Parathyroid adenoma (tissue), 2 donors: ENCODE results near the gene KCNJ15.

Source experiments
- H2AFZ ChIP-seq: fragments of 300-600 bp; sonication (generic); one replicate; pipeline ENCODE4 v1.7.0; 2017; ENCODE audit warnings: antibody characterized with exemption, mild to moderate bottlenecking
- H3K27ac ChIP-seq: fragments of 300-600 bp; sonication (generic); one replicate; pipeline ENCODE4 v1.7.0; 2017
- H3K27me3 ChIP-seq: fragments of 300-600 bp; sonication (generic); one replicate; pipeline ENCODE4 v1.7.0; 2017; ENCODE audit warnings: low read length; ENCODE audit not compliant: control insufficient read depth, insufficient read depth
- H3K36me3 ChIP-seq: fragments of 300-600 bp; sonication (generic); one replicate; pipeline ENCODE4 v1.7.0; 2017; ENCODE audit warnings: low read length; ENCODE audit not compliant: control insufficient read depth, insufficient read depth
- H3K4me1 ChIP-seq: fragments of 300-600 bp; sonication (generic); one replicate; pipeline ENCODE4 v1.7.0; 2017; ENCODE audit warnings: control low read depth
- H3K4me2 ChIP-seq: fragments of 300-600 bp; sonication (generic); one replicate; pipeline ENCODE4 v1.7.0; 2017; ENCODE audit warnings: low read length
- H3K4me3 ChIP-seq: fragments of 300-600 bp; sonication (generic); one replicate; pipeline ENCODE4 v1.7.0; 2017; ENCODE audit warnings: low read depth, low read length
- H3K79me2 ChIP-seq: fragments of 300-600 bp; sonication (generic); one replicate; pipeline ENCODE4 v1.7.0; 2017; ENCODE audit warnings: control low read depth
- H3K9ac ChIP-seq: fragments of 300-600 bp; sonication (generic); one replicate; pipeline ENCODE4 v1.7.0; 2017; ENCODE audit warnings: mild to moderate bottlenecking
- H3K9me3 ChIP-seq: fragments of 300-600 bp; sonication (generic); one replicate; pipeline ENCODE4 v1.7.0; 2017; ENCODE audit warnings: low read length; ENCODE audit not compliant: control insufficient read depth
- TF ChIP-seq, protein P1 (sequence below): fragments of 300-600 bp; sonication (generic); IDR thresholded peaks from one replicate; pipeline ENCODE4 v1.7.0; 2017; ENCODE audit warnings: antibody characterized with exemption, mild to moderate bottlenecking
- donor health status: primary hyperparathyroidism.

KCNJ15 gene

DNA sequence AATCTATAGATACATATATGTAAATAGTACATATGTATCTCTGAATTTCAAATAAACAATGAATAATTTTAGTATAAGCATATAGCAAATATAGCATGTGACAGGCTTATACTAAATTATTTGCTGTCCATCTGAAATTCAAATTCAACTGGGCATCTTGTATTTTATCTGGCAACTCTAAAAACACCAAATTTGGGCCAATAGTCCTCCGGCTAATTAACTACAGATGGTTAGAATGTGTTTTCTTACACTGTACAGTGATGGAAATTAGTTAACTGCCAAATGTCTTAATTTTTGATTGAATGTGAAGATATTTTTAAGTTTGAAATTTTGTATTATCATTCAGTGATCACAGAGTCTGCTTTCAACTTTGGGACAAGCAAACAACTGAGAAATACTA is 30.7 kb downstream of the KCNJ15 start:
- Histone ChIP-seq H3K4me2 (no peak overlapping the region), H3K9me3 (no peaks in the 10 kb centered on the region), H3K4me3 (no peak overlapping the region), H3K79me2 (no peaks in the 10 kb centered on the region), H2AFZ (no peak overlapping the region), H3K27ac (no peak overlapping the region), H3K36me3 (no peaks in the 10 kb centered on the region), H3K9ac (no peak overlapping the region), H3K4me1 (no peaks in the 10 kb centered on the region), H3K27me3 (no peaks in the 10 kb centered on the region)
- TF ChIP-seq, protein P1, sequence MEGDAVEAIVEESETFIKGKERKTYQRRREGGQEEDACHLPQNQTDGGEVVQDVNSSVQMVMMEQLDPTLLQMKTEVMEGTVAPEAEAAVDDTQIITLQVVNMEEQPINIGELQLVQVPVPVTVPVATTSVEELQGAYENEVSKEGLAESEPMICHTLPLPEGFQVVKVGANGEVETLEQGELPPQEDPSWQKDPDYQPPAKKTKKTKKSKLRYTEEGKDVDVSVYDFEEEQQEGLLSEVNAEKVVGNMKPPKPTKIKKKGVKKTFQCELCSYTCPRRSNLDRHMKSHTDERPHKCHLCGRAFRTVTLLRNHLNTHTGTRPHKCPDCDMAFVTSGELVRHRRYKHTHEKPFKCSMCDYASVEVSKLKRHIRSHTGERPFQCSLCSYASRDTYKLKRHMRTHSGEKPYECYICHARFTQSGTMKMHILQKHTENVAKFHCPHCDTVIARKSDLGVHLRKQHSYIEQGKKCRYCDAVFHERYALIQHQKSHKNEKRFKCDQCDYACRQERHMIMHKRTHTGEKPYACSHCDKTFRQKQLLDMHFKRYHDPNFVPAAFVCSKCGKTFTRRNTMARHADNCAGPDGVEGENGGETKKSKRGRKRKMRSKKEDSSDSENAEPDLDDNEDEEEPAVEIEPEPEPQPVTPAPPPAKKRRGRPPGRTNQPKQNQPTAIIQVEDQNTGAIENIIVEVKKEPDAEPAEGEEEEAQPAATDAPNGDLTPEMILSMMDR, result no peak

DNA sequence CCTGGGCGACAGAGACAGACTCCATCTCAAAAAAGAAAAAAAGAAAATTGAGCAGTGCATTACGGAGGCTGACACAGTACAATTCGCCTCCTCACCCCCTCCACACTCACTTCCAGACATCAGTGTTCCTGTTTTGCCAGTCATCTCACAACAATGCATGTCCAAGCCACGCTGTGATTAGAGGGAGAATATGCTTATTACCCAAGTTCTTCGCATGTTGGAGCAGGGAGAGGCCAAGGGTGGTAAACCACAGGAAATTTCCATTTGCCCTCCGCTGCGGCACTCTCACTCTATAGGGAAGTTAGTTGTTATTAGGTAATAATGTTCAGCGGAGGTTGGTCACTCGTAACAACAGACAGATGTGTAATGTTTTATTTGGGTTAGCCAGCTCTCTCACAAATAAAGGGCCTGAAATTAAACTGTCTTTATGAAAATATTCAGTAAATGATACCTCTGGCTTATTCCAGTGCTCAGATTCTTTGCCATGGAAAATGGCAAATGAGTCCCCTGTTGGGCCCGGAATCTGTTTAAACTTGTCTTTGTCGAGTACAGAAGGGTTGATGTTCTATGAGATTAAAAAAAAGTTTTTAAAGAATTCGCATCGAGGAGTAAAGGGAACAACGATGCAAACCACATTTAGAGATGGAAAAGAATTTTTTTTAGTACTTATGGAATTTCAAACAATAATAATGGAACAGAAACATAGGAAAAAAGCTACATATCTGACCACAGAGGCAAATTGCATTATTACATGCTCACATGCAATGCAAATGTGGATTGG is 33.1 kb downstream of the KCNJ15 start:
- Histone ChIP-seq H3K79me2 (no peaks in the 10 kb centered on the region), H3K27ac (no peak overlapping the region), H3K4me1 (no peaks in the 10 kb centered on the region), H3K9me3 (no peaks in the 10 kb centered on the region), H3K4me3 (no peak overlapping the region), H3K9ac (no peak overlapping the region), H3K27me3 (no peaks in the 10 kb centered on the region), H2AFZ (no peak overlapping the region), H3K4me2 (no peak overlapping the region), H3K36me3 (no peaks in the 10 kb centered on the region)
- TF ChIP-seq, protein P1, result no peak

DNA sequence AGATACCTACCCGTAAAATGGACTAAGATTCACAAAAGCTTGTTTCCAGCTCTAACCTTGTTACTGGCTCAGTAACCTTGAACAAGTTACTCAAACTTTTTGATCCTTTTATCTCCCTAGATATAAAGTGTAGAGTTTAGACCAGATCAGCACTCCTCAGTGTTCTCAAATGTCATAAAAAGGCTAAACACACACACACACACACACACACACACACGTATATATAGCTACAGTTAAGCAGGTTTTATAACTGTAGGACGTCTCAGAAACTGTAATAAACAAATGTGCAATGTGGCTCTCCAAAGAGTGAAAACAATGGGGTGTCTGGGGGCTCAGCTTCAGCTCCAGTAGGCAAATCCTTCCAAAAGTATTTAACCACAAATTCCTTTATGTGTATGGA is 34.0 kb downstream of the KCNJ15 start:
- H3K9ac ChIP-seq, result no peak overlapping the region
- H3K27ac ChIP-seq, result no peak overlapping the region
- H3K4me1 ChIP-seq, result no peaks in the 10 kb centered on the region
- H3K79me2 ChIP-seq, result no peaks in the 10 kb centered on the region
- H3K27me3 ChIP-seq, result no peaks in the 10 kb centered on the region
- no peak overlapping the region for H2AFZ ChIP-seq
- no peak overlapping the region for H3K4me3 ChIP-seq
- H3K4me2 ChIP-seq, result no peak overlapping the region
- H3K36me3 ChIP-seq, result no peaks in the 10 kb centered on the region
- TF ChIP-seq, protein P1, result no peak
- H3K9me3 ChIP-seq, result no peaks in the 10 kb centered on the region

DNA sequence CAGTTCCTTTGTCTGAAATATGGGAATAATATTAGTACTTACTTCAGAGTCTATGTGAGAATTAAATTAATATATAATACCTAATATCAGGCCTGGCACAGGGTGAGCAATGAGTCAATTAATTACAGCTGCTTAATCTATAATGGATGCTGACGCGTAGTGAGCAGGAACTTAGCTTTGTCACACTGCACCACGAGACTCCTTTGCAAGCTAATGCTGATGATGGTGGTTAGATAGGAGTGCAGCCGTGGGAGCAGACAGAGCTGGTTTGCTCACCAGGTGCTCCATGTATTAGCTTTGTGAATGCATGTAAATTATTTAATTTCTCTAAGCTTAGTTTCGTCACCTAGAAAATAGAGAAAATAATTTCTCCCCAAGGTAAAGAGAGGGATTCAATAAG is 35.1 kb downstream of the KCNJ15 start:
- Histone ChIP-seq H3K9me3 (no peaks in the 10 kb centered on the region), H3K4me1 (no peaks in the 10 kb centered on the region), H3K27me3 (no peaks in the 10 kb centered on the region), H2AFZ (no peak overlapping the region), H3K9ac (no peak overlapping the region), H3K27ac (no peak overlapping the region), H3K4me3 (no peak overlapping the region), H3K36me3 (no peaks in the 10 kb centered on the region), H3K4me2 (no peak overlapping the region), H3K79me2 (no peaks in the 10 kb centered on the region)
- TF ChIP-seq, protein P1, result no peak

DNA sequence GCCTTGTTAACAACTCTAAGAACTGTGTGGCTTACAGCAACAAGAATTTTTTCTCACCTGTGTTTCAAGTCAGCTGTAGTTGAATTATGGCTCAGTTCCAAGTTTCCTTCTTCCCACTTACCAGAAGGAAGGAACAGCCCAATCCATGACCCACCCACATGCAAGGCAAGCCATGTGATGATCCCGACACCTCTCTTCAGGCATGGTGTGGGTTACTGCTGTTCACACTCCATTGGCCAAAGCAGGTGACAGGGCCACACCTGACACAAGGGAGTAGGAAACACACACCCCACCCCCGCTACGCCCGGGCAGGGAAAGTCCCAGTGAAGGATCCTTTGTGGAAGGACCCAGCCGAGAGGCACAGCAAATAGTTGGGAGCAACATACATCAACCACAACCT is 36.3 kb downstream of the KCNJ15 start:
- H3K79me2 ChIP-seq, result no peaks in the 10 kb centered on the region
- no peaks in the 10 kb centered on the region for H3K9me3 ChIP-seq
- no peak overlapping the region for H2AFZ ChIP-seq
- TF ChIP-seq, protein P1, result no peak
- no peaks in the 10 kb centered on the region for H3K36me3 ChIP-seq
- H3K9ac ChIP-seq, result no peak overlapping the region
- H3K4me1 ChIP-seq, result no peaks in the 10 kb centered on the region
- no peak overlapping the region for H3K4me2 ChIP-seq
- H3K27ac ChIP-seq, result no peak overlapping the region
- H3K27me3 ChIP-seq, result no peaks in the 10 kb centered on the region
- no peak overlapping the region for H3K4me3 ChIP-seq
